Body of pancreas (tissue), 4 donors: ENCODE data around the gene PRR18. TPM values are rescaled to one million over a fixed set of nuclear protein-coding genes. Genes with fewer than 3 reads are reported as not detected.

Experiments used
- ATAC-seq: fragments of 150-250 bp; one replicate; pipeline ENCODE4 v1.9.1; 2016
- DNase-seq, 4 donors: peaks; one replicate each; pipeline ENCODE4 v3.0.0-alpha.2; 2019
- H3K27ac ChIP-seq, 4 donors: fragments of 200-600 bp; sonication (generic); 1 replicate in 3 of 4; 2 replicates in 1 of 4; pipeline versions ENCODE4 v1.5.1 to v1.6.1; 2016 to 2019; ENCODE audit warnings: mild to moderate bottlenecking in 1 of 4, mixed read lengths in 1 of 4, moderate library complexity in 1 of 4
- H3K27me3 ChIP-seq, 2 donors: fragments of 200-600 bp; sonication (generic); one replicate each; pipeline ENCODE4 v1.6.0; 2016; ENCODE audit warnings: mild to moderate bottlenecking in 1 of 2
- H3K36me3 ChIP-seq, 2 donors: fragments of 200-600 bp; sonication (generic); replicated peaks in 1 of 2; 2 replicates each; pipeline ENCODE4 v1.5.1; 2016; ENCODE audit warnings: low read depth in 2 of 2; ENCODE audit not compliant: insufficient read depth in 1 of 2
- H3K4me1 ChIP-seq: fragments of 200-600 bp; sonication (generic); one replicate; pipeline ENCODE4 v1.6.0; 2016
- H3K4me3 ChIP-seq, 2 donors: fragments of 200-600 bp; sonication (generic); 1 replicate in 1 of 2; 2 replicates in 1 of 2; pipeline ENCODE4 v1.5.1; 2016 to 2019
- H3K9me3 ChIP-seq, 3 donors: fragments of 200-600 bp; sonication (generic); 1 replicate in 2 of 3; 2 replicates in 1 of 3; pipeline ENCODE4 v1.5.1; 2016
- POLR2A ChIP-seq, 3 donors: fragments of 450-650 bp; IDR thresholded peaks; one replicate each; pipeline ENCODE4 v1.6.1; 2016; ENCODE audit warnings: antibody characterized with exemption in 3 of 3, mild to moderate bottlenecking in 2 of 3
- WGBS, 2 donors: methylation state at CpG; one replicate each; pipeline ENCODE4 v1.1.5; 2017; 5-methylcytosine and 5-hydroxymethylcytosine counted together
- intact Hi-C: fragments of 100-400 bp; cut with DNase I; formaldehyde crosslinking; loops from one replicate; pipeline ENCODE4 v1.15.1; 2023
- total RNA-seq, 2 donors: library from RNA; depleted of rRNA; stranded (reverse); fragments of >200 nt; gene quantifications; one replicate each; pipeline ENCODE4 v1.1.0, GENCODE V29; 2016
- TF ChIP-seq, protein P1 (sequence below), 7 experiments: fragments of 450-650 bp in 4 of 7; fragments of 200-600 bp in 3 of 7; sonication (generic) in 3 of 7; IDR thresholded peaks; one replicate each; pipeline ENCODE4 v1.5.1; 2016 to 2019; ENCODE audit warnings: antibody characterized with exemption in 7 of 7

The PRR18 gene
- total RNA-seq, 2 donors from 2014 or later: not detected

- Histone ChIP-seq H3K36me3 (peaks cover 0 to 3% of the 10 kb centered on the region in 2 donors), H3K4me1 (peaks cover 18% of the 10 kb centered on the region), H3K9me3 (no peaks in the 10 kb centered on the region), H3K4me3 (no peak overlapping the region), H3K27me3 (no peaks in the 10 kb centered on the region), H3K27ac (no peak overlapping the region)
- ATAC-seq (no peak), DNase-seq (no peak)
- intact Hi-C loops: no loop called here
- WGBS, 2 donors: 84 to 88% methylated on average over 11 of the region's 11 CpGs
- TF ChIP-seq, protein P1, sequence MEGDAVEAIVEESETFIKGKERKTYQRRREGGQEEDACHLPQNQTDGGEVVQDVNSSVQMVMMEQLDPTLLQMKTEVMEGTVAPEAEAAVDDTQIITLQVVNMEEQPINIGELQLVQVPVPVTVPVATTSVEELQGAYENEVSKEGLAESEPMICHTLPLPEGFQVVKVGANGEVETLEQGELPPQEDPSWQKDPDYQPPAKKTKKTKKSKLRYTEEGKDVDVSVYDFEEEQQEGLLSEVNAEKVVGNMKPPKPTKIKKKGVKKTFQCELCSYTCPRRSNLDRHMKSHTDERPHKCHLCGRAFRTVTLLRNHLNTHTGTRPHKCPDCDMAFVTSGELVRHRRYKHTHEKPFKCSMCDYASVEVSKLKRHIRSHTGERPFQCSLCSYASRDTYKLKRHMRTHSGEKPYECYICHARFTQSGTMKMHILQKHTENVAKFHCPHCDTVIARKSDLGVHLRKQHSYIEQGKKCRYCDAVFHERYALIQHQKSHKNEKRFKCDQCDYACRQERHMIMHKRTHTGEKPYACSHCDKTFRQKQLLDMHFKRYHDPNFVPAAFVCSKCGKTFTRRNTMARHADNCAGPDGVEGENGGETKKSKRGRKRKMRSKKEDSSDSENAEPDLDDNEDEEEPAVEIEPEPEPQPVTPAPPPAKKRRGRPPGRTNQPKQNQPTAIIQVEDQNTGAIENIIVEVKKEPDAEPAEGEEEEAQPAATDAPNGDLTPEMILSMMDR (IDR thresholded peaks at IDR 0.05): no peak
- no peak for TF ChIP-seq POLR2A (IDR thresholded peaks at IDR 0.05)
These were observed 27.4 kb upstream of the PRR18 start for GRCh38 chr6:166335378-166336302.

DNA sequence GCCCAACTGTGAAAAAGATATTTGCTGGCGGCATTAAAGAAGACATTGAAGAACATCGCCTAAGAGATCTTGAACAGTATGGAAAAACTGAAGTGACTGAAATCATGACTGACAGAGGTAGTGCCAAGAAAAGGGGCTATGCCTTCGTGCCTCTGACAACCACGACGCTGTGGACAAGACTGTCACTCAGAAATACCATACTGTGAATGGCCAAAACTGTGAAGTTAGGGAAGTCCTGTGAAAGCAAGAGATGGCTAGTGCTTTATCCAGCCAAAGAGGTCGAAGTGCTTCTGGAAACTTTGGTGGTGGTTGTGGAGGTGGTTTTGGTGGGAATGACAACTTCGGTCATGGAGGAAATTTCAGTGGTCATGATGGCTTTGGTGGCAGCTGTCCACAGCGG lies 26.7 kb upstream of the PRR18 start:
- no peaks in the 10 kb centered on the region for H3K27me3 ChIP-seq
- H3K4me1 ChIP-seq: peaks cover 13% of the 10 kb centered on the region
- intact Hi-C loops: no loop called here
- TF ChIP-seq, protein P1 (IDR thresholded peaks at IDR 0.05): no peak
- no peak for TF ChIP-seq POLR2A (IDR thresholded peaks at IDR 0.05)
- 91 to 93% methylated on average over 8 of the region's 8 CpGs for WGBS, 2 donors
- H3K27ac ChIP-seq: no peak overlapping the region
- ATAC-seq (no peak), DNase-seq (no peak)
- no peak overlapping the region for H3K4me3 ChIP-seq
- peaks cover 0 to 3% of the 10 kb centered on the region in 2 donors for H3K36me3 ChIP-seq
- no peaks in the 10 kb centered on the region for H3K9me3 ChIP-seq

GRCh38 chr6:166333172-166333995 lies 25.2 kb upstream of the PRR18 start:
- no peaks in the 10 kb centered on the region for H3K27me3 ChIP-seq
- TF ChIP-seq, protein P1 (IDR thresholded peaks at IDR 0.05): no peak
- no peak for TF ChIP-seq POLR2A (IDR thresholded peaks at IDR 0.05)
- H3K27ac ChIP-seq: no peak overlapping the region
- H3K9me3 ChIP-seq: no peaks in the 10 kb centered on the region
- H3K36me3 ChIP-seq: peaks cover 0 to 6% of the 10 kb centered on the region in 2 donors
- DNase-seq: no peak
- intact Hi-C loops: no loop called here
- H3K4me3 ChIP-seq: no peak overlapping the region
- peaks cover 5% of the 10 kb centered on the region for H3K4me1 ChIP-seq
- 78 to 85% methylated on average over 23 of the region's 23 CpGs for WGBS, 2 donors
- ATAC-seq: no peak

- H3K4me1 ChIP-seq: peaks cover 5% of the 10 kb centered on the region
- peaks cover 0 to 10% of the 10 kb centered on the region in 2 donors for H3K36me3 ChIP-seq
- intact Hi-C loops: no loop called here
- H3K9me3 ChIP-seq: no peaks in the 10 kb centered on the region
- no peak for DNase-seq
- no peaks in the 10 kb centered on the region for H3K27me3 ChIP-seq
- no peak for TF ChIP-seq POLR2A (IDR thresholded peaks at IDR 0.05)
- TF ChIP-seq, protein P1 (IDR thresholded peaks at IDR 0.05): no peak
- no peak overlapping the region for H3K27ac ChIP-seq
- no peak overlapping the region for H3K4me3 ChIP-seq
- 66 to 73% methylated on average over 13 of the region's 13 CpGs for WGBS, 2 donors
- no peak for ATAC-seq
These were observed 23.6 kb upstream of the PRR18 start for GRCh38 chr6:166331503-166332415.
